NT2/D1 (cell line): Measurements from ENCODE around the gene PNISR.

Source experiments
- SUZ12 ChIP-seq: IDR thresholded peaks from 2 replicates; pipeline ENCODE4 v1.6.1; 2011; ENCODE audit not compliant: insufficient read length, insufficient read depth; ENCODE audit errors: extremely low read depth
- ZNF274 ChIP-seq: IDR thresholded peaks from 2 replicates; pipeline ENCODE4 v1.6.1; 2011; ENCODE audit warnings: mild to moderate bottlenecking, low read depth, low read length

- no peak for TF ChIP-seq ZNF274
- TF ChIP-seq SUZ12: no peak
Measured at GRCh38 chr6:99349171-99350141, 75.7 kb downstream of the PNISR start, which contains the start of gene FAXC.
